HG03432 (cell line): ENCODE measurements around the gene CCDC201.
"Not testable (repeated sequence)": the region's sequence is repeated elsewhere in the genome, so short reads cannot be mapped to it uniquely, and the experiment has no call there.

Experiments
- ATAC-seq: cut with Tn5 transposase; IDR thresholded peaks from one replicate; pipeline ENCODE4 v1.9.1; 2021; ENCODE audit warnings: mild to moderate bottlenecking, moderate library complexity; ENCODE audit not compliant: unreplicated experiment

CCDC201 gene

DNA sequence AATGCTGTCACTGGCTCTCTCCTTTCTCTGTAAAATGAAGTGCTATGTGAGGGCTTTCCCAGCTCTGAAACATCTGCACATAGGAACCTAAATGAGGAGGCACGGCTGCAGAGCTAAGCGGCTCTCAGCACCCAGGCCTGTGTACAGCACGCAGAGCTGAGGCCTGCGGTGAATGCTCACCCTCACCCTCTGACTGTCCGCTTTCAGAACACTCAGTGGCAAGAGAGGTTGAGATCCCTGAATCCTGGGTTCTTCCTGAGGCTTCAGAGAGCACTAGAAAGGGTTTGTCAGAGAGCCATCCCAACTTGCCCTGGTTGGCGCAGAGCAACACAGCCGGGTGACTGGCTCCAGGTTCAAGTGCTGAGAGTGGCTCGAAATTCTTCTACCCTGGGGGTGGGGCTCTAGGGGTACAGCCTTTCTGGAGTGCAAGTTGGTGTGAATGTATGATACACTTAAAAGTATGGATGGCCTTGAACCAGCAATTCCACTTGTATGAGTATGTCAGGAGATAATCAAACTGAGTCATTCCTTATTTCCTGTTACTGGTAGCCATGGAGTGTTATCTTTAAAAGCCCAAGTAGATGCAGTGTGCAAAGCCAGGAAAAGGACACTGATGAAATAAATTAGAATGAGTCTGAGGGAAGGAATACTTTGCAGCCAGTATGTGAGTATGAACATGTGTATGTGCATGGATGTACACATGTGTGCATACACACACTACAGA lies 1.7 kb upstream of the CCDC201 start:
- no peak for ATAC-seq

DNA sequence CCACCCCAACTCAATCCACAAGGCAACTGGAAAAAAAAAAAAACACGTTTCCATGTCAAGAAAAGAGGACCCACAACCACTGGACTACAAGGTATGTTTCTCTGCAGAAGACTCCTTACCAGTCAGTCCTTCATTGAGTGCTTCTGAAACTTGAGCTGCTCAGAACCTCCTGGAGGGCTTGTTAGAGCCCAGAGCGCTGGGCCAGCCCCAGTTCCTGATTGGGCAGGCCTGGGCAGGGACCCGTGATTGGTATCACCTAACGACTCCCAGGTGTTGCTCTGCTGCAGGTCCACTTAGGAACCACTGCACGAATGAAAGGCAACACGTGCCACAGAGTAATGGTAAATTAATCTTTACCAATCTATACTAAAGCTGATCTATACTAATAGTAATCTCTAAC lies 473 bp upstream of the CCDC201 start:
- no peak for ATAC-seq

DNA sequence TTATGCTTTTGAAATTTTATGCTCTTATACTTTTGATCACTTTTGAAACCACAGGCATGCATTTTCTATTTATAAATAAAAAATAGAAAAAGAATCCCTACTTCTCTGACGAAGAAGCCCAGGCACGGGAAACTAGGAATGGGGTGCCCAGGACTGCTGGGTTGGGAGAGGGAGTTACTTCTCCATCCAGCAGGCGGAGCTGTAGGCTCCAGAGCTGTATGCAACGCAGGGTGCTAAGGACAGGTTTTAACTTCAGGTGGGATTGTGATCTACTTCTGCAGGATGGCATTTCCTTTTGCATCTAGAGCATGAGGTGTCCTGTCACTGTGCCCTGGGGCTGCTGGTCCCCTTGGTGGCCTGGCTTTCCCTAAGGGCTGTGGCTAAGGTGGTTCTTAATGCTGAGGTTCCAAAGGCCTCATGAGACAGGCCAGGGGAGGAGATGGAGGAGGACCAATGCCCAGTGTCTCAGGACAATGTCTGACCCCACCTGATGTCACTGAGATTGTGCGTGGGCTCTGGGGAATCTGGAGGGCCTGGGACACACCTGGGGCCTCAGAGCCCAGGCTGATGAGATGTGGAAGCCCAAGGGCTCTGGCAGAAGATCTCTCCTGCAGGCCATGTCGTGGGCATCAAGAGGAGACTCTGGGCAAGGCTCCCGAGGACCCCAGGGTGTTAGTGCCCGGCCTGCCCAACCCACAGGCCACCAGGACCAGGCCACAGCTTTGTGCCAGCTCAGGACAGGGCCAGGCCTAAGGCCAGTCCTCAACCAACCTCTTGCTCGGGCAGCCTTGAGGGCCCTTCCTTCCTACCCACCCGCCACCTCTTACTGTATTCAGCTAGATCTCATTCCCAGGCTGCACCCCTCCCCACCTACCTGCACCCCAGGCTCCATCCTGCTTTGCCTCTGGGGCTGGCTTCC lies 507 bp downstream of the CCDC201 start:
- ATAC-seq = no peak

DNA sequence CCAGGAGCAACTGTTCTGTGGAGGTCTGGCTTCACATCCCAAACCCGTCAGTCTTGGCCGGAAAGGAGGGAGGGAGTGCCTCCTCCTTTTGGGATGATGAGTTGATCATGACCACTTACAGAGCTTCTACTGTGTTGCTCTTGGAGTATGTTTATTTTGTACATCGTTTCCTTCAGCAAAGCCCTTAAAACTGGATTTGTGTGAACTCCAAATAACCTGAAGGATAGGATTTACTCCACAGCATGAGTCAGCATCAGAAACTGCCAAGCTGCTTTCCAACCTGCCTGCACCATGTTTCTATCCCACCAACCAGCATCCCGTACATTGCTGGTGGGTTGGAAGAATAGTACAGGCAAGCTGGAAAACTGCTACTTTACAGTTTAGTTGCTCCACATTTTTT lies 3.5 kb downstream of the CCDC201 start:
- no peak for ATAC-seq

DNA sequence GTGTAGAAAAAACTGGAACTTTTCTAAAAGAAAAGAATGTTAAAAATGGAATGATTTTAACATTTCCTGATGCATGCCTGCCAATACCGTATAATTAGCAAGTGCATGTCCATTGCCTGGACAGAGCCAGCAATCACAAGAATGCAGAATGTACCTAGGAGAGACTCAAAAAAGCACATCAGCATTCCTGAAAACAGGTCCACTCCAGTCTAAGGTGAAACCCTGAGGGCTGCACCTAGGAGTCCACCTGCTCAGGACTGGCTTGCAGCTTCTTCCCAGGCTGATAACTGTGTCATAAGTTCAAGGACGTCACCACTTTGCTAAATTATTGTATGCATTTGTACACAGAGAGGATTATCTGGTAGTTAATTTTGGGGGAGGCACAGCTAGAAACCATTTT lies 5.4 kb downstream of the CCDC201 start:
- no peak for ATAC-seq

DNA sequence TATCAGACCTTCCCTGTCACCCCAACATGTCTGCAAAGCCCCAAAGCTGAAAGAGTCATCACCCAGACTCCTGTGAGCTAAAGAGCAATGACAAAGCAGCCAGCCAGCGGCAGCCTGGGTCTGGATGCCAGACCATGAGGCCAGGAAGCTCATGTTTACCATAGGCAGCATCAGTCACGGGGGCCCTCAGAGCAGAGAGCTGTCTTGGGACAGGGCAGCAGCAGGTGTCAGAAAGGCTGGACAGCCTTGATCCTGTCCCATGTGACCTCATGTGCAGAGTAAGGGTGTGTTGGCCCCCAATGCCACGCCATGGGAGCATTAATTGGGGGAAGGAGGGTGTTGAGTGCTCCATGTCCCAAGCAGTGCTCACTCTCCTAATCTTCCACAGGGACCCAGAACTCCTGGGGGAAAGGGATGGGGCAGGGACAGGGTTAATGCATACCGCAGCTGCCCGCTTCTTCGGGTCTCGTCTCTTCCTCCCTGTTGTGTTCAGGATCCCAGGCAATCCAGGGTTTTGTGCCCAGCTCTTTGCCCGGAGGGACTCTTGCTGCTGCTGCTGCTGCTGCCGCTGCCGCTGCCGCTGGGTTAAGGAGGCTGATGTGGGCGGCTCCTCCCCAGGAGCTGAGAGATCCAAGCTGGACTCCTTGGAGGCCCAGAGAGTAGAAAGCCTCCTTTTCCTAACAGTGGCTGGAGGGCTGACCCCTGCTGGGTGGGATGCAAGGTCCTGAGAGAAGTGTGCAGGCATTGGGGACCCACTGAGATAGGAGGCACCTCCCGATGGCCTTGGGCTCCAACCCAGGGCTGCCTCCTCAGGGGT lies 7.1 kb downstream of the CCDC201 start:
- ATAC-seq = no peak

DNA sequence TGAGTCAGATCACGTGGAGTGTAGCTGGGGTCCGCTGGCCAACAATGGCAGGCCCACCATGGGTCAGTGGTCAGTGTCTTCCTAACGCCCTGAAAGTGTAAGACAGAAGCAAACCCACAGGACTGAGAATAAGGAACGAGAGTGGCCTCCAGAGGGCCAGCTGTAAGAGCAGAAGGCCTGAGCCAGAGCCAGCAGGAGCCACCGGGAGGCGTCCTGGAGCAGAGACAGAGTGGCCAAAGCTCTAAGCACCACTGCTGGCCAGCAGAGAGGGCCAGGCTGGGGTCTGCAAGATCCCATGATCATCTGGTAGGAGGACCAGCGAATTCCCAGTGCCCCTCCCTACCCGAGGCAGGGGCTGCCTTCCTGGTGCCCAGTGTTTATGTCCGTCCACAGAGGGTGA lies 9.2 kb downstream of the CCDC201 start:
- ATAC-seq = no peak

DNA sequence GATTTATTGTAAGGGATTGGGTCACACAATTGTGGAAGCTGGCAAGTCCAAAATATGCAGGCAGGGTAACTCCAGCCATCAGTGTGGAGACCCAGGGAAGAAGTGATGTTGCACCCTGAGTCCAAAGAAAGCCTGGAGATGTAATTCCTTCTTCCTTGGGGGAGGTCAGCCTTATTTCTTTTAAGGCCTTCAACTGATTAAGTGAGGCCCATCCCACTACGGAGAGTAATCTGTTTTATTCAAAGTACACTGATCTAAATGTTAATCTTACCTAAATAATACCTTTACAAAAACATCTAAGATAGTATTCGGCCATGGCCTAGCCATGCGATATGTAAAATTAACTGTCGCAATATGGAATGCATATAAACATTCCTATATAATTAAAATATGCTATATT lies 16.0 kb downstream of the CCDC201 start:
- not testable (repeated sequence) for ATAC-seq

DNA sequence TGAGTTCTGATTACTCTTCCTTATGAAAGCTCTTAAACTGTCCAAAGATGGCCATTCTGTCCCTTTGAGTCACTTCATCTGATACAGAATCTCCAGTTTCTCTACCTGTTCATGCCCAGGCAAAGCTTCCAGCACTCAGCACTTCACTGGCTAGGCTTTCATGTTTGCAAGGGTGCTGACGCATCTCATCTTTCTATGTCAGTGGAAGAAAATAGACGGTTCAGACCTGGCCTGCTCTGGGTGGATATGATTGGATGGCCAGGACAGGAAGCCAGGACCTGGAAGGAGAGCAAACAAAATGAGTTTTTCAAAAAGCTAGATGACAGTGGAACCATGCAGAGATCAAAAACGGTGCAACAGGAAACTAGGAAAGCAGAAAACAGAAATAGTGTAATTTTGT lies 17.2 kb downstream of the CCDC201 start:
- ATAC-seq = not testable (repeated sequence)

DNA sequence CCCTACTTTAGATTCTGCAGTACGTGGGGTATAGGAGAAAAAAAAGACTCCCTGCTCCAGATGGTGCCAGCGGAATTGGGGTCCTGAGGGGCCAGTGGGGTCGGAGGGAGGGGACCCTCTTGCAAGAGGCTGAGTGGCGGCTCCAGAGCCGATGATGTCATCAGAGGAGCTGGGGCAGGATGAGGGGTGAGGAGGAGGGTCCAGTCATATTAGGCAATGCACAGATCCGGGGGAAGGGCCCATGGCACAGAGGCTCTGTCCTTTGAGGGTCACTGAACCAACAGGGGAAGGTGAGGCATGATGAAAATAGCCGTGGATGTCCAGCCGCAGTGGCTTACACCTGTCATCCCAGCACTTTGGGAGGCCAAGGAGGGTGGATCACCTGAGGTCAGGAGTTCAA lies 19.4 kb downstream of the CCDC201 start:
- ATAC-seq = not testable (repeated sequence)

DNA sequence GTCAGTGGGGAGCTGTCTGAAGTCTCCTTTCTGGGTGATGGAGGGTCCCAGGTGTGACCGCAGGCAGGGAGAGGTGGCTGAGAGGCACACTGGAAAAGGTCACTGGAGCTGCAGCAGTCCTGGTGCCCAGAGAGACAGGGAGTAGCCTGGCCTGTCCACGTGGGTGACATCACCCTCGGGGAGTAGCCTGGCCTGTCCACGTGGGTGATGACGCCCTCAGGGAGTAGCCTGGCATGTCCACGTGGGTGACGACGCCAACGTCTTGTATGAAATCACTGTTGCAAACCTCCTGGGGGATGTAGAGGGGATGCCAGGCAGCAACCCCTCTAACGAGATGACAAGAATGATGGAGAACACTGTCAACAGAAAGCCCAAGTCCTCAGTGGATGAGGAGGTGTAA lies 19.9 kb downstream of the CCDC201 start:
- not testable (repeated sequence) for ATAC-seq

DNA sequence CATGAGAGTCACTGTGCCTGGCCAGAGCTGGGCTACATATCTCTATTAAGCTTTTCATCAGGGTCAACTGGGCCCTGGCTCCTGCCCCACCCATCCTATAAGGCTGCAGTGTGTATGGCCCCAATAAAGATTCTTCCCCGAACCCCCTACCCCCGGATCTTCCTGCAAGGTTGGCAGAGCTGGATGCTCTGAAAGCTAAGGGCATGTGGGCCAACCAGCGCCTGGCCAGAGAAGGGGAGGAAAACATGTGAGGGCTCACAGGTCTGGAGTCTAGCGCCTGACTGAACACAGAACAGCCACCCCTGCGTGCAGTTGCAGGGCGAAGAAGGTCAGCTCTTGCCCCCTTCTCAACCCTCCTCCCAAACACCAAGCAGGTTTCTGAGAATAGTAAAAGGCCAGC lies 24.1 kb downstream of the CCDC201 start:
- ATAC-seq = not testable (repeated sequence)

DNA sequence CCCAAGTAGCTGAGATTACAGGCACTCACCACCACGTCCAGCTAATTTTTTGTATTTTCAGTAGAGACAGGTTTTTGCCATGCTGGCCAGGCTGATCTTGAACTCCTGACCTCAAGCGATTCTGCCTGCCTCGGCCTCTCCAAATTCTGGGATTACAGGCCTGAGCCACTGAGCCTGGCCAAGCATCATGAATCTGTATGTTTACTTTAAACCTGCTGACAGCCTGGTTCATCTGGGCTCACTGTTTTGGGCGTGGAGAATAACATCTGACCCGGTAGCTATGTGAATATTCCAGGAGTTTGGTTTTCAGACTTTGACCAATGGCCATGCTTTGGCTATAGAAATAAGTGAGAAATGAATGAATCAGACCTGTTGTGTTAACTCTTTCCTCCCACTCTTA lies 26.3 kb downstream of the CCDC201 start:
- ATAC-seq = not testable (repeated sequence)

DNA sequence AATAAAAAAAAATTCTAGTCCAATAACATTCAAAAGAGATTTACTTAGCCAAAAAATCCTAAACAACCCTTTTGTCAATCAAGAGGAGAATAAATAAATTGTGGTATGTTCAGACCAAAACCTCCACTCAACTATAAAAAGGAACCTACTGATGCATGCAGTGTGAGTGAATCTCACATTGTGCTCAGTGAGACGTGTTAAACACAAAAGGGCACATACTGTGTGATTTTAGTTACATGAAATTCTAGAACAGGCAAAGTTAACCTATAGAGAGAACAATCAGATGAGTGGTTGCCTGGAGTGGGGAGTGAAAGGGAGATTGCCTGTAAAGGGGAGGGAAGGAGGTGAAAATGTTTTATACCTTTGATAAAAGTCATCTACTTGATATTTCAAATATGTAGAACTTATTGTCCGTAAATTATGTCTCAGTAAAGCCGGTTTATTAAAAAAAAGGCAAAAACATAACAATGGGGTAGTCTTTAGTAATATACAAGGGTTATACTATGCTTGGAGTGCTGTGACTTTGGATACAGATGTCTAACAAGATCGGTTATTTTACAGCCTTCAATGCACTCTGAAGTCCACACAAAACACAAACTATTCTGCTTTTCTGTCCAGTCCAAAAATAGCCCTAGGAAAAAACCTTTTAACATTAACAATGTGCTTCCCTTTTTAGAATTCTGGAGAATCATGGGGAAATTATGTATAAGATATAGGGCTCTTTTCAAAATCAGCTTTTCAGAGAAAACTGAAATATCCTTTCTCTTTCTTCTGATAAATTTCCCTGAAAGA lies 30.8 kb downstream of the CCDC201 start:
- peak; percentile 64 for ATAC-seq

DNA sequence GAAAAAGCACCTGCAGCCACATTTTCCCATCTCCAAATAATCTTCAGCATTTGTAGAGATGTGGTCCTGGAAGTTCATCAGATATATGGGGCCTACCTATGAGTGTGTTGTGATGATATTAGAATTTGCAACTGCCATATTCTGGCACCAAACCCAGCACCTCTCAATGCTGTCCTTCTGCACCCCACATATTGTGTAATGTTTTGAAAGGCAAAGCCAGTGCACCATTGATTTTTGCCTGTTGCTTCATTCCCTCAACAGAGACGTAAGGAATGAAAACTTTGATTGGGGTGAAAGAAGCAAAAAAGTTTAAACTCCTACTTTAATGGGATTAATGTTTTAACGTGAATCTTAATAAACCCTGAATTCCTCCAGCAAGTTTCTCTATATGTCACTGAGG lies 34.0 kb downstream of the CCDC201 start:
- not testable (repeated sequence) for ATAC-seq

DNA sequence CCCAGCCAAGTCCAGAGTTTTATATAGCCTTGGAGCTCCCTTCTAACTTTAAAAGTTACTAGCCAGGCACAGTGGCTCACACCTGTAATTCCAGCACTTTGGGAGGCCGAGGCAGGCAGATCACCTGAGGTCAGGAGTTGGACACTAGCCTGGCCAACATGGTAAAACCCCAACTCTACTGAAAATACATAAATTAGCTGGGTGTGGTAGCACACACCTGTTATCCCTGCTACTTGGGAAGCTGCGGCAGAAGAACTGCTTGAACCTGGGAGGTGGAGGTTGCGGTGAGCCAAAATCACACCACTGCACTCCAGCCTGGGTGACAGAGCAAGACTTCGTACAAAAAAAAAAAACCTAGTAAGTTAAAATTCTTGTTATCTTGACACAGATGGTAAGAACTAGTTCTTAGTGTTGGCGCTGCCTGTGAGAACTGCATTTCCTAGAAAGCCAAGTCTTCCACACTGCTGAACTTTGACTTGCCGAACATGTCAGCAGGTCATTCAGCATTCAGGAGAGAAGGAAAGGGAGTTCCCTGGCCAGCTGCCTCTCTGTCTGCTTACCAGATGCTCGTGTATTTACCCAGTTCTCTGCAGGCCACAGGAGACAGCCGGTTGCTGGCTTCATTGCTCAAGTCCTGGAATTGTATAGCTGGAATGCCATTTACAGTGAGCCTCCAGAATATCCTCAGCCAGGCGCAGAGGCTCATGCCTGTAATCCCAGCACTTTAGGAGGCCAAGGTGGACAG lies 40.3 kb downstream of the CCDC201 start:
- ATAC-seq = not testable (repeated sequence)

DNA sequence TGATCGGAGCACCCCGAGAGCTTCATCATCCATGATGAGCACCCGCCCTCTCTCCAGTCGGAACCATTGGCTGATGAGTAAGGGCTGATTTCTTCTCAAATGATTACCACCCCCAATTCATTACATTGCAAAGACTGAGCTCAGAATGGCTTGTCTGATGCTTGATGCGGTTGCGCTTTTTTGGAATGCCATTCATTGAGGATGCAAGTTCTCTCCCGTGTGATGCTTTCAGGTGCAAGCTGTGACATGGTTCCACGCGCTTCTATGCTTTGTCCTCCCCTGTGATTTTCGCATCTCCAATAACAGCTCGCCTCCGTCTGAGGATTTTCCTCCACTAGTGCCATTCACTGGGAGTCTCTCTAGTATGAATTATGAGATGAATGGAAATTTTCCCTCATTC lies 43.0 kb downstream of the CCDC201 start:
- ATAC-seq = not testable (repeated sequence)

DNA sequence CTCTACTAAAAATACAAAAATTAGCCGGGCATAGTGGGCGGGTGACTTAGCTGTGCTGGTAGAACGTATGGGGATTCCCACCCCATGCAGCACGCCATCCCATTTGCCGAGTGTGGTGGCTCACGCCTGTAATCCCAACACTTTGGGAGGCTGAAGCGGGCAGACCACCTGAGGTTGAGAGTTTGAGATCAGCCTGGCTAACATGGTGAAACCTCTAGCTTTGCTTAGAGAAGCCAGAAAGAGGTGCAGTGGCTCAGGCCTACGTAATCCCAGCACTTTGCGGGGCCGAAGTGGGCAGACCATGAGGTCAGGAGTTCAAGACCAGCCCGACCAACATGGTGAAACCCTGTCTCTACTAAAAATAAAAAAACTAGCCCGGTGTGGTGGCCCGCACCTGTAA lies 45.2 kb downstream of the CCDC201 start:
- not testable (repeated sequence) for ATAC-seq

DNA sequence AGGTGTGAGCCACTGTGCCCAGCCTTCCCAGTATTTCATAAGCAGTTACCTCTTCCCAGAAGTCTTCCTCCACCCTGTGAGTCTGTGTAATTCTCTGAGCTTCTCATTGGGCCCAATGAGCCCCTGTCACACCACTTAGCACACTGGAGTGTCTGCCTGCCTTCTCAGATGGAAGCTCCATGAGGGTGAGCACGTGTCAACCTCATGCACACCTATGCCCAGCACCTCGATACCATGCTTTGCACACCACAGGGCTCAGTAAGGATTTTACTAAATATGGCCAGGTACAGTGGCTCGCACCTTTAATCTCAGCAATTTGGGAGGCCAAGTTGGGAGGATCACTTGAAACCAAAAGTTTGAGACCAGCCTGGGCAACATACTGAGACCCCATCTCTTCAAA lies 46.3 kb downstream of the CCDC201 start:
- ATAC-seq = not testable (repeated sequence)

DNA sequence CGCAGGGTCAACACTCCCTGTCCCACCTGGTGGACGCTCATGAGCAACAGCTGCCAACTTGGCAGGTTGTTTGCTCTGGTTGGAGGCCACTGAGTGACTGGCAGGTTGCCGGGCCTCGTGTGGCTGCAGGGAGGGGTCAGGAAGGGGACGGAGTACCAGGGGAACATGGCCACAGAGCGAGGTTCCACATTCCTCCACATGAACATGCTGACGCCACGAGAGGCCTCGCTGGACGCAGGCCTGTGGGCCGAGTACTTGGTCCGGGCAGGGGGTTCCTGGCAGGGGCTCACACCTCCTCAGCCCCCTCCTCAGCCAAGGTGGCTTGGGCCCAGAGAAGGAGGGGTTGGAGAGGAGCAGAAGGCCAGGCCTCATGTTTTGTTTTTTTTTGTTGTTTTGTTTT lies 54.1 kb downstream of the CCDC201 start:
- not testable (repeated sequence) for ATAC-seq
